VCaP (cell line): ENCODE results near the gene CPNE4.

Source experiments
- H3K27ac ChIP-seq: fragments of 450-650 bp; 2 replicates; pipeline ENCODE4 v1.5.1; 2017
- CTCF ChIP-seq: fragments of 450-650 bp; conservative IDR thresholded peaks from 2 replicates; pipeline ENCODE4 v1.5.1; 2017; ENCODE audit warnings: mild to moderate bottlenecking, moderate library complexity

The CPNE4 gene

GRCh38 chr3:131922356-131922755, 112.5 kb downstream of the CPNE4 start:
- TF ChIP-seq CTCF: no peak
- no peak overlapping the region for H3K27ac ChIP-seq

GRCh38 chr3:131917006-131917405, 117.8 kb downstream of the CPNE4 start:
- no peak overlapping the region for H3K27ac ChIP-seq
- TF ChIP-seq CTCF: no peak

- no peak overlapping the region for H3K27ac ChIP-seq
- no peak for TF ChIP-seq CTCF
Measured at GRCh38 chr3:131914090-131914691, 120.6 kb downstream of the CPNE4 start.

GRCh38 chr3:131912255-131912654, 122.6 kb downstream of the CPNE4 start:
- no peak for TF ChIP-seq CTCF
- no peak overlapping the region for H3K27ac ChIP-seq

GRCh38 chr3:131907796-131908195, 127.0 kb downstream of the CPNE4 start:
- TF ChIP-seq CTCF: no peak

GRCh38 chr3:131903988-131904415, 130.8 kb downstream of the CPNE4 start:
- no peak for TF ChIP-seq CTCF
- no peak overlapping the region for H3K27ac ChIP-seq

More at GRCh38 chr3:131907796-131908195, 127.0 kb downstream of the CPNE4 start:
- H3K27ac ChIP-seq: no peak overlapping the region

- TF ChIP-seq CTCF: no peak
- H3K27ac ChIP-seq: no peak overlapping the region
Measured at GRCh38 chr3:131901686-131902085, 133.1 kb downstream of the CPNE4 start.
